ENCODE measurements around the gene CMSS1. TPM values are rescaled to one million over a fixed set of nuclear protein-coding genes. Genes with fewer than 3 reads are reported as not detected.

Gene CMSS1
- total RNA-seq, 1 experiment from 2014 or later, result 93.8 TPM

DNA sequence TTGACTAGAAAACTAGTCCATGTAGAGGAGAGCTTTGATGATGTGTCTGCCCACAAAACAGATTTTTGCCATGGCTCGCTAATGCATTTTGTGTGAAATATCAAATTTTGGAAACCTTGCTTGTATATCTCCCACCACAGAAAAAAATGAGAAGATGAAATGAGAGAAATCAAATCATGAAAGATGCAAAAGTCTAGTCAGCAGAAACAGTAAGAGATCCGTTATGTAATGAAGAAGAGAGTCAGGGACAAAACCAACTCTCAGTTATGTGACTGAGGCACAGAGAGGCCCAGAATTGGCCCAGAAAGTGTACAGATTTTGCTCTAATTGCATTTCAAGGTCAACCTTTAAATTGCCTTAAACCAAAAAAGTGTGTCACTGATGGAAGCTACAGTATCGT, 189.7 kb downstream of the CMSS1 start:
- no peak overlapping the region for H3K4me3 ChIP-seq
- no peak for DNase-seq
- H3K27me3 ChIP-seq, result no peaks in the 10 kb centered on the region
- H3K4me1 ChIP-seq, result peaks cover 20% of the 10 kb centered on the region
- no peaks in the 10 kb centered on the region for H3K9me3 ChIP-seq (replicated peaks)
- H3K36me3 ChIP-seq, result peaks cover 2% of the 10 kb centered on the region
- no peak overlapping the region for H3K27ac ChIP-seq

DNA sequence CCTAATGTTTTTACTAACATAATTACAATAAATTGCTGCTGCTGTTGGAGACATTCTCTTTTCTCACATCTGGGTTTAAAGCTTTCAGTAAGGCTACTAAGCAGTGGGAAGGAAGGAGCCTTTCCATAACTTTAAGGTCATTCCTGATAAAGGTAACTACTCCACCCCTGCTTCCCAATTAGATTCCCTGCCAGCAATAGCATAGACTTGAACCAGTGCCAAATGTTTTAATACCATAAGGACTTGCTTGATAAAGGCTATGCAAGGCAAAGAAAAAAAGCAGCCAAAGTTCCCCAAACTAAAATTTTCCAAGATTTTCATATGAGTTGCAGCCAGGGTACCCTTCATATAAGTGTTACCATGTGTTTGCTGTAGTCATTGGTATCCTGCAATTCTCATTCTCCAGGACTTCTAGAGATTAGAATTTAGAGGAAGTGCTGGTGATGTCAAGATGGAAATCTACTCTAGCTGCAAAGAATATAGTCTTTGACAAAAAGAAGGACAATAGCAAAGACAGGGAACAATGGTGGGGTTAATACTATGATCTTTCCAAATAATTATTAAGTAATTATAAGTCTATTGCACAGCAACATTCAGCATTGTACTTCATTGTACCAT, 190.5 kb downstream of the CMSS1 start:
- peaks cover 4% of the 10 kb centered on the region for H3K36me3 ChIP-seq
- H3K9me3 ChIP-seq (replicated peaks), result no peaks in the 10 kb centered on the region
- H3K27ac ChIP-seq, result no peak overlapping the region
- peaks cover 20% of the 10 kb centered on the region for H3K4me1 ChIP-seq
- H3K27me3 ChIP-seq, result no peaks in the 10 kb centered on the region
- H3K4me3 ChIP-seq, result no peak overlapping the region
- DNase-seq, result no peak

DNA sequence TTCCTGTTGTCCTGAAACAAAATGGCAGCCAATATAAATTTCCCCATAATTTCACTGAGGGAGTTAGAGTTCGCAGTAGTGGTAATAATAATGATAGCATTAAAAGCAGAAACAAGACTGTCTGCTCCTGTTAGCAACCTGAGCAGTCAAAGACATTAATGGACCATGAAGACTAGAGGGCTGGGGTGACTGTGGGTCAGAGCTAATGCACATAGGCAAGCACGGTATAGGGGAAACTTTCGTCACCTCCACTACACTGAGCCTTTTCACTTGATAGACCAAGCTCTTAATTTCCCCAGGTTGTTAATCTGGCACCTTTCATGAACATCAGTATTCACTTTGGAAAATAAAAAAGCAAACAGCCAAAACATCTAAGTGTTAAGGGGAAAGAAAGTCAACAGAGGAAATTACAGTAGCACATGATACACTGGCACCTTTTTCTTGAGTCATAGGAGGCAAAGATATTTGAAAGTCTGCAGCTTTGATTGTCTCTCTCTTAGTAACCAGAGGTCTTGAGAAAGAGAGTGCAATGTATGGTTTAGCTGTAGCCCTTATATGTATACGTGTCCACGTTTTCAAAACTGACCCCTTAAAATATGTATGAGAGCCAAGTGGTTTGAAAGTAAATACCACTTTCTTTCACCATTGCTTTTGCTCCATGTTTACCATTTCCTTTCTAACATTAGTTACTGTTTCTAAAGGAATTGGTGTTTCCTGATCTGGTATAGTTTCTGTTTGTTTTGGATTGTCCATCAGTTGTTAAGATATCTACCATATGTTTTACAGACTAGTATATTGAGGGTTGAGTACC, 191.8 kb downstream of the CMSS1 start:
- H3K27ac ChIP-seq, result no peak overlapping the region
- no peak for DNase-seq
- no peak overlapping the region for H3K4me3 ChIP-seq
- no peaks in the 10 kb centered on the region for H3K27me3 ChIP-seq
- H3K4me1 ChIP-seq, result peaks cover 23% of the 10 kb centered on the region
- peaks cover 10% of the 10 kb centered on the region for H3K36me3 ChIP-seq
- H3K9me3 ChIP-seq (replicated peaks), result no peaks in the 10 kb centered on the region

DNA sequence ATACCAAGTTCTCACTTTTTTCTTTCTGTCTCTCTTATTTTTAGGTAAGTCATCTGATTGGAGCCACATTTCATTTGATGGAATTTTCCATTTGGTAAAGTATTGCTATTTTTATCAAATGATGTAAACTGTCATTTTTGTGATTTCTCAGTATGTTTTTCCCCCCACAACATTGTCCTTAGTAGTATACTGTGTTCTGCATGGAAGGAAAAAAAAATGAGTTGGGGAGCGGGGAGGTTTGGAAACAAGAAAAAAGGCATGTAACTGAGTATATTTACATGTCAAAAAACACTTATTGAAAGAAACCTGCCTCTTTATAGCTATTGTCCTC, 192.4 kb downstream of the CMSS1 start:
- H3K36me3 ChIP-seq, result peaks cover 10% of the 10 kb centered on the region
- no peaks in the 10 kb centered on the region for H3K27me3 ChIP-seq
- peaks cover 21% of the 10 kb centered on the region for H3K4me1 ChIP-seq
- no peaks in the 10 kb centered on the region for H3K9me3 ChIP-seq (replicated peaks)
- no peak for DNase-seq
- H3K27ac ChIP-seq, result no peak overlapping the region
- no peak overlapping the region for H3K4me3 ChIP-seq

DNA sequence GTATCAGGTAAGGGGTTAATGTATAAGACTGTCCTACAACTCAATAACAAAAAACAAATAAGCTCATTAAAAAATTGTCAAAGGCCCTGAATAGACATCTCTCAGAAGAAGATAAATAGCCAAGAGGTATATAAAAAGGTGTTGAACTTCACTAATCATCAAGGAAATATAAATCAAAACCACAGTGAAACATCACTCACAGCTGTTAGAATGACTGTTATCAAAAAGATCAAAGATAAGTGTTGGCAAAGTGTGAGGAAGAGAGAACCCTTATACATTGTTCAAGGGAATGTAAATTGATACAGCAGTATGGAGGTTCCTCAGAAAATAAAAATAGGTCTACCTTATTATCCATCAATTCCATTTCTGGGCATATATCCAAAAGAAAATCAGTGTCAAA, 201.1 kb downstream of the CMSS1 start:
- DNase-seq, result no peak
- no peaks in the 10 kb centered on the region for H3K27me3 ChIP-seq

DNA sequence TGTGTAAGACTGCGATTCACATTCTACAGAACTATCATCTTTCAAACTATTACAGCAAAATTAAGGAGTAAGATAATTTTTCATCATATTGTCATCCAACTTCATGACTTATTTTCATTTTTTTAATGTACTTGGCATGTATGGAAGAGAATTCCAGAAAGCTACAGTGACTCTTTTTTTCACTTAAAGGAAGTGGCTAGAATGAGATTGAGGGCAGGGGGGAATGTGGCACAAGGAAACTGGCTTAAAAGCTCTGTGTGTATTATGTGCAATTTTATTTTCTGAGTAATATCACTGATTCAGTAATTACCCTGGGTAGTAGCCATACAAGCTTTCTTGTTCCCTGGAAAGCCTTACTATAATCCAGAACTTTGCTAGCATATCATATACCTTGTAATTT, 202.1 kb downstream of the CMSS1 start:
- Histone ChIP-seq H3K36me3 (no peaks in the 10 kb centered on the region; the same call in 1 of the 2 replicates), H3K4me3 (no peak overlapping the region), H3K27me3 (no peaks in the 10 kb centered on the region), H3K4me1 (no peaks in the 10 kb centered on the region), H3K9me3 (replicated peaks) (no peaks in the 10 kb centered on the region), H3K27ac (no peak overlapping the region)
- no peak for DNase-seq

More for the DNA sequence above, 201.1 kb downstream of the CMSS1 start:
- Histone ChIP-seq H3K4me1 (0 out of 2 replicates have a peak, but pooled peaks cover 3% of the 10 kb centered on the region), H3K36me3 (peaks cover 4% of the 10 kb centered on the region; the same call in 1 of the 2 replicates), H3K27ac (no peak overlapping the region), H3K4me3 (no peak overlapping the region), H3K9me3 (replicated peaks) (no peaks in the 10 kb centered on the region)

DNA sequence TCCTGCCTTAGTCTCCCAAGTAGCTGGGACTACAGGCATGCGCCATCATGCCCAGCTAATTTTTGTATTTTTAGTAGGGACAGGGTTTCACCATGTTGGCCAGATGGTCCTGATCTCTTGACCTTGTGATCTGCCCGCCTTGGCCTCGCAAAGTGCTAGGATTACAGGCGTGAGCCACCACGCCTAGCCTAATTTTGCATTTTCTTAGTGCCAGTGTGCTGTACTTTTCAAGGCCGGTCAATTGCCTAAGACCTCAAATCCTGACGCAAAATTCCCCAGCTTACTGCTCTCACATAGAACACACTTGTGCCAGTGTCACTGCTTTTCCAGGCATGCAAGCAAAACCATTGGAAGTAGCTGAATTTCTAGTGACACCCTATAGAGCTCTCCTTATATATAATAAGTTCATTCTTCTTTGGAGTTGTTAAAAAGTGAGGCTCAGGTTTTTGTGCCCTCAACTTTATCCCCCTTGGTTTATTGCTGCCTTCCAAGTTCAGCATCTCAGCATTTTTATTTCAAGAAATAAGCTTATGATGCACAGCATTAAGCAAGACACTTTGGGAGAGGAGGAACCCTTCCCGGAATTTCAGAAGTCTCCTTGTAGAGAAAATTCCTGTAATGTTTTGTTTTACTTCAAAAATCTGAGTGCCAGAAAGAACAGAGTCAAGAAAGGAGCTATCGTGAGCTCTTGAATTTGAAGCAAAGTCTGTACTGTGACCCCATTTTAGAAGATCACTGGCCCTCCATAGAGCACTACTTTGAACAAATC, 203.4 kb downstream of the CMSS1 start:
- no peak for DNase-seq
- Histone ChIP-seq H3K27ac (no peak overlapping the region), H3K4me3 (no peak overlapping the region), H3K36me3 (no peaks in the 10 kb centered on the region), H3K27me3 (no peaks in the 10 kb centered on the region), H3K9me3 (replicated peaks) (no peaks in the 10 kb centered on the region), H3K4me1 (no peaks in the 10 kb centered on the region)

DNA sequence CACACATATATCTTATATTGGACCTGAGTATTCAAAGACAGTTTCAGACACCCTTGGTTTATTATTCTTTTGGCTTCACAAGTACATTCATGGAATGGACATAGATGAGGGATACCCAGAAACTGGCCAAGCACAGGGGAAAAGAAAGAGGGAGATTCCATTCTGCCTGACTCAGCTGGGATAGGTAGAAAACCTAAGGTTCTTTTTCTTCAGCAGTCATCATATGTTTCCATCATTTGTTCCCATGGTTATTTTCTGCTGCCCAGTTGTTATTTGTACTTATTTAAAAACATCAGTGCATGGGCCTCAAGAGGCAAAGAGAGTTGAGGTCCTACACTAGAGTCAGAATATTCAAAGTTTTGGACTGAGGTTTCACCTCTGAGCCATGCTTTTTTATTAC, 204.8 kb downstream of the CMSS1 start:
- Histone ChIP-seq H3K36me3 (no peaks in the 10 kb centered on the region), H3K27me3 (no peaks in the 10 kb centered on the region), H3K4me3 (no peak overlapping the region), H3K4me1 (no peaks in the 10 kb centered on the region), H3K27ac (no peak overlapping the region), H3K9me3 (replicated peaks) (no peaks in the 10 kb centered on the region)
- no peak for DNase-seq

DNA sequence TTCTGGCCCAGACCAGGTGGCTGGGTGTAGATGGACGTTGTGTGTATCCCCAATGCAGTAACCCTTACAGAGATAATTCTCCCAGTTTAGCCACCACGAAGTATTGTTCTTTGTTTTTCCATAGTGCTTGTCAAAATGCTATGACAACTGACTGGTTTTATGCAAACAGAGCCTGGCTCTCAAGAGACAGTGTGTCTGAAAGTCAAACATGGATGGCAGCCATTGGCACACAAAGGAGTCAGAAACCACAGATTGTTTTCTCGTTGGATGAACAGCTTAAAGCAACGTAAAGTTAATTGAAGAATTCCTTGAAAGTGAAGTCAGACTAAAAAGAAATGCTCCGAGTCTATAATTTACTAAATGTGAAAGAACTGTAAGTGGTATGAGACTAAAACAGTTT, 205.5 kb downstream of the CMSS1 start:
- no peak overlapping the region for H3K27ac ChIP-seq
- no peaks in the 10 kb centered on the region for H3K4me1 ChIP-seq
- H3K9me3 ChIP-seq (replicated peaks), result no peaks in the 10 kb centered on the region
- H3K36me3 ChIP-seq, result no peaks in the 10 kb centered on the region
- no peaks in the 10 kb centered on the region for H3K27me3 ChIP-seq
- DNase-seq, result no peak
- H3K4me3 ChIP-seq, result no peak overlapping the region

DNA sequence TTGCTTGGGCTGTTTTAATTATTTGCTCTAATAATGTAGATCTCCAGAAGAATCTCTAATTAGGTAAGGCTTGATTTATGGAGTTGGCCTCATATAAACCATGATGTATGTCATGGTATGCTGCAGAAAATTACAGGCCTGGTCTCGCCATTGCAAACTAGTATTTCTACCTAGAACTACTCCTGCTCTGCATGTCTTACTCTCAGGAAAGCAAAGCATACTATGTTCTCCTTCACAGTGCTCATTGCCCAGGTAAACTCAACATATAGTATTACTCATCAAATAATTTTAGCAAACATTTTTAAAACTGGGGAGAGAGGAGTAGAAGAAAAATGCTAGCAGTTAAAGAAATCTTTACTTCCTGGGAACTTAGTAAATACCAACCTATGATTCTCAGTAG, 205.9 kb downstream of the CMSS1 start:
- H3K4me1 ChIP-seq, result no peaks in the 10 kb centered on the region
- H3K9me3 ChIP-seq (replicated peaks), result no peaks in the 10 kb centered on the region
- H3K4me3 ChIP-seq, result no peak overlapping the region
- H3K27ac ChIP-seq, result no peak overlapping the region
- H3K27me3 ChIP-seq, result no peaks in the 10 kb centered on the region
- DNase-seq, result no peak
- H3K36me3 ChIP-seq, result no peaks in the 10 kb centered on the region

DNA sequence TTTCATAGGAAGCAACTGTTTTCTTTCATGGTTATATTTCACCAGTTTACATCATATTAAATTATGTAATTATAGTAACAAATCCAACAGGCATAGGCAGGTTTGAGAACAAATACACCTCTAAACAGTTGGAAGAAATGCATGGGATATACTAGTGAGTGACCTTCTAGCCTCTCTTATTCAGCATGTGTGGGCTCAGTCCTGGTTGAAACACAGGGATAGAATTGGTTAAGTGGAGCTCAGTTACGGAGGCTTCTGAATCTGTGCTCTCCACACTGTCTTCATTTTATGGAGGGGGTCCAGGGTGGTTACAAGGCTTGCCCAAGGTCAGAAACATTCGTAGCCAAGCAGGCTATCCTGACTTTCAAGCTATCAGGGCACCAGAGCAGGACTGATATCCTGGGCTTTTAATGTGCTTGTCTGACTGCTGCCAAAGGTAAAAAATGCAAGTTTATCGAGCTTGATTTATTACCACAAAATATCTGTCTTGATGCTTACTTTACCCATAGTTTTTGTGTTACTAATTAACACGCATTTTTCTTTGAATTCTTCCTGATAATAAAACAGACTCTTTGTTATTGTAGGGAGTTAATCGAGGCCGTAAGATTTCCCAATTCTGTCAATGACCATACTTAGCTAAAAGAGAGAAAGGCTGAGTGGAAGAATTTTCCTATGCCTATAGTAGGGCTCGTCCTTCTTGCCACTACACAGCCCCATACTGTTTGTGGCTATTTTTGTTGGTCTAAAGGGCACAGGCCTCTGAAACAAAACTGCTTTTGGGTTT, 207.1 kb downstream of the CMSS1 start:
- H3K9me3 ChIP-seq (replicated peaks), result no peaks in the 10 kb centered on the region
- H3K27ac ChIP-seq, result no peak overlapping the region
- no peaks in the 10 kb centered on the region for H3K27me3 ChIP-seq
- peaks cover 5% of the 10 kb centered on the region for H3K4me1 ChIP-seq
- DNase-seq, result no peak
- H3K4me3 ChIP-seq, result no peak overlapping the region
- no peaks in the 10 kb centered on the region for H3K36me3 ChIP-seq

DNA sequence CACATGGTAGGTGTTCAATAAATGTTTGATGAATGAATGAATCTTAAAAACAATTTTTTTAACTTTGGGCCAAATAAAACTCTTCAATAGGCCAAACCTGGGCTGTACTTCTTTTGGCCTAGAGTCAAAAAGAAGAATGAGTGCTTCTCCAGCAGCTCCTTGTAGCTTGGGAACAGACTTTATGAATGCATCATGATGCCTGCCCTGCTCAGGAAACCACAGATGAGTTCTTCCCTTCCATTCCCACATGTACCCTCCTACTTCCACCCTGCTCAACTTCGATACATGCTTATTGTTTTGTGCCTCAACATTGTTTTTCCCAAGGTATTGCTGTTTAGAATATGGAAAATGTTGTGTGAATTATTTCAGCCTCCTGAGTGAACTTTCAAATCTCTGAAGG, 209.7 kb downstream of the CMSS1 start:
- DNase-seq, result no peak
- Histone ChIP-seq H3K4me1 (peaks cover 31% of the 10 kb centered on the region), H3K36me3 (no peaks in the 10 kb centered on the region), H3K27ac (no peak overlapping the region), H3K9me3 (replicated peaks) (no peaks in the 10 kb centered on the region), H3K4me3 (no peak overlapping the region), H3K27me3 (no peaks in the 10 kb centered on the region)

DNA sequence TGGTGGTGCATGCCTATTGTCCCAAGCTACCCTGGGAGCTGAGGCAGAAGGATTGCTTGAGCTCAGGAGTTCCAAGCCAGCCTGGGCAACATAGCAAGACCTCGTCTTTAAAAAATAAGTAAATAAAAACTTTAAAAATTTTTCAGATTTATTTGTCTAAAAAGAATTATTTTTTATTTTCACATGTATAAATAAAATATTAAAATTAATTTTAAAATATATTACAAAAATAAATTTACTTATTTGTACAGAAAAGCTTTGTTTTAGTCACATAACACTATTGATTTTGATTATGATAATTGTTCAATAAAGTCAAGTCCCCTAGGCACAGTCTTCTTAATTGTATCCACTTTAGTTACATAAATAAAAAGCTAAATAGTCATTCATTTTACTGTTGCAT, 211.4 kb downstream of the CMSS1 start:
- peaks cover 49% of the 10 kb centered on the region for H3K4me1 ChIP-seq
- H3K9me3 ChIP-seq (replicated peaks), result no peaks in the 10 kb centered on the region
- H3K27me3 ChIP-seq, result no peaks in the 10 kb centered on the region
- no peak overlapping the region for H3K4me3 ChIP-seq
- H3K36me3 ChIP-seq, result no peaks in the 10 kb centered on the region
- DNase-seq, result no peak
- no peak overlapping the region for H3K27ac ChIP-seq

DNA sequence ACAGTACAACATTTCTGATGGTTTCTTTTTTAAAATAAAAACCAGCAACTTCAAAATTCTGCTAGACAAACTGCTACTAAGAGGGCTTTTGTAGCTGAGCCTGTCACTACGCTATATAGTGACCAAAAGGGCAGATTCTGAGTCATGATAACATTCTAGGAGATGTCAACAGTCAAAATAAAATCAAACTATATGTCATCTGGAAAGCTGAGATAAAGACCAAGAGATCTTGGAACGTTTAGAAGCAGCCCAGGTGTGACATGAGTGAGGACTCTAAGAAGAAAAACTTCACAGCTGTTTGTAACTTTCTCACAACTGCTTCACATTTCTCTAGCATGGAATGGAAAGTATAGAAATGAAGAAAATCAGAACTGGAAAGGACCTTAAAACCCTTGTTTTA, 212.0 kb downstream of the CMSS1 start:
- H3K36me3 ChIP-seq, result no peaks in the 10 kb centered on the region
- H3K4me1 ChIP-seq, result peaks cover 55% of the 10 kb centered on the region
- no peak overlapping the region for H3K4me3 ChIP-seq
- H3K27ac ChIP-seq, result peak overlapping the region; percentile 46
- no peaks in the 10 kb centered on the region for H3K9me3 ChIP-seq (replicated peaks)
- no peaks in the 10 kb centered on the region for H3K27me3 ChIP-seq
- DNase-seq, result no peak

DNA sequence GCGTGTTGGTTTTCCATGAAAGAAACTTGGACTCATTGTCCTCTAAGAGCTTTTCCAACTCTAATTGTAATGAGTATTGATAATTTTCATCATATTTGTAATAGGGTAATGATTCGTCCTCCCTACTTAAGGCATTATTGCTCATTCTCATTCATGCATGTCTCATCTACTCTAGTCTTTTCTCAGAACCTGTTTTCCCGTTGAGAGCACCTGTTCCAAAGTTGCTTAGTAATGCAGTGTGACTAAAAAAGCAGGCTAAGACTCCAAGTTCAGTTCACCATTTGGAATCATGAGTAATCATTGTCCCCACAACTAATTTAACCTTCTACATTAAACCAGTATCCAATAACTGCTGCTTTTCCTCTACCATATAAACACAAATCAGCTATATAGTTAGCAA, 212.7 kb downstream of the CMSS1 start:
- Histone ChIP-seq H3K4me1 (peaks cover 62% of the 10 kb centered on the region), H3K27ac (peak overlapping the region; percentile 46), H3K27me3 (no peaks in the 10 kb centered on the region), H3K36me3 (no peaks in the 10 kb centered on the region), H3K9me3 (replicated peaks) (no peaks in the 10 kb centered on the region), H3K4me3 (no peak overlapping the region)
- peak; percentile 27 to 70 for DNase-seq
